KOPT-K1 (cell line): ENCODE results near the gene RND2.
"Not testable (repeated sequence)": the region's sequence is repeated elsewhere in the genome, so short reads cannot be mapped to it uniquely, and the experiment has no call there.

Experiments used
- H3K27ac ChIP-seq: fragments of 200-600 bp; sonication (generic); 2 replicates; pipeline ENCODE4 v1.5.1; 2016; ENCODE audit warnings: antibody characterized with exemption, mild to moderate bottlenecking, low read depth, low read length; ENCODE audit not compliant: poor library complexity, severe bottlenecking
- H3K36me3 ChIP-seq: fragments of 200-600 bp; sonication (generic); 2 replicates; pipeline ENCODE4 v1.5.1; 2017; ENCODE audit warnings: antibody characterized with exemption, mild to moderate bottlenecking, low read length, moderate library complexity; ENCODE audit not compliant: insufficient read depth
- H3K9me3 ChIP-seq: fragments of 200-600 bp; sonication (generic); 2 replicates; pipeline ENCODE4 v1.5.1; 2017; ENCODE audit warnings: antibody characterized with exemption, low read length, mild to moderate bottlenecking; ENCODE audit not compliant: insufficient read depth, poor library complexity, severe bottlenecking

The RND2 gene

GRCh38 chr17:43024407-43025289 lies at the start of gene RND2:
Gene RND2, plus strand, starts transcription at chr17:43025231. Its CDS starts 117 bp downstream, at chr17:43025348.
- no peaks in the 10 kb centered on the region for H3K9me3 ChIP-seq
- peak within 1 kb of the TSS; percentile 39 for H3K27ac ChIP-seq
- H3K36me3 ChIP-seq, result no peaks in the 10 kb centered on the region

DNA sequence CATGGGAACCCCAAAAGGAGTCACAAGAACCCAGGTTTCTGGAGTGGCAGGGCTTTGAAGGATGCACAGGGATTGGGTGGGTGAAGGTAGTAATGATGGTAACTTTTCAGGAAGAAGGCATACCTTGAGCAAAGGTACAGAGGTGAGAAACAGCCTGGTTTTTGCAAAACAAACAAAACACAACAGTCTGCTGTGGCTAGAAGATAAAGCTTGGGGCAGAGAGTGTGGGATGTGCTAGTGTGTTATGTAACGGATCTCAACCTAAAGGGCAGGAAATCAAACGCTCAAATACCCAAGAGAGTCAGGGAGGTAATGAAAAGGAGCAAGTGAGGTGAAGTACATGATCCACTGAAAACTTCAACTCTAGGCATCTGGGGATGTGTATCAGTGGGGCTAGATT lies 49.8 kb upstream of the RND2 start:
- no peaks in the 10 kb centered on the region for H3K36me3 ChIP-seq
- H3K27ac ChIP-seq, result no peak overlapping the region
- no peaks in the 10 kb centered on the region for H3K9me3 ChIP-seq

GRCh38 chr17:42975701-42976100 lies 49.3 kb upstream of the RND2 start:
- not testable (repeated sequence) for H3K9me3 ChIP-seq, H3K36me3 ChIP-seq, H3K27ac ChIP-seq

- no peaks in the 10 kb centered on the region for H3K9me3 ChIP-seq
- peak within 1 kb of the TSS; percentile 78 for H3K27ac ChIP-seq
Measured at GRCh38 chr17:42979511-42980273, 45.3 kb upstream of the RND2 start, which contains the start of gene PTGES3L. Gene PTGES3L, minus strand, starts transcription at chr17:42980080. Its CDS starts 27 bp downstream, at chr17:42980053.

DNA sequence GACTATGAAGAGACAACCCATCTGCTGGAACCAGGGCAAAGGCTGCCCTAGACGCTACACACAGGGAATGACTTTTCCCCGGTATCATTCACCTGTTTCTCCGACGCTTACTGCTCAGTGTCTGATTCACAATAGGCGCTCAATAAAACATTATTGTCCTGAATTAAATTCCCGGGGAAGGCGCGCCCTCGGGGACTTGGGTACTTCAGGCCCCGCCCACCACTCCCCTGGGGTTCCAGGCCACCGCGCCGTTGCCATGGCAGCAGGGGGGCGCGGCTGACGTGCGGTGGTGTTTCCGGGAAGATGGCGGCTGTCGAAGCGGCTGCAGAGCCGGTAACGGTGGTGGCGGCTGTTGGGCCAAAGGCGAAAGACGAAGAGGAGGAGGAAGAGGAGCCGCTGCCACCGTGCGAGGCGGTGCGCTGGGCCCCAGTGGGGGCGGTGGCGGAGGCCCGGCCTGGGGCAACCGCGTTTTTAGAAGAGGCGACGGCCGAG lies 44.7 kb upstream of the RND2 start, which contains the start of gene RUNDC1:
RUNDC1 (plus strand) TSS at position 292 of the 492 bp plus-strand sequence; CDS start at position 304, 12 bp downstream.
- H3K36me3 ChIP-seq, result peaks cover 33% of the 10 kb centered on the region
- H3K9me3 ChIP-seq, result no peaks in the 10 kb centered on the region
- peak within 1 kb of the TSS; percentile 78 for H3K27ac ChIP-seq

More at GRCh38 chr17:42979511-42980273, 45.3 kb upstream of the RND2 start, which contains the start of gene PTGES3L:
- peaks cover 26% of the 10 kb centered on the region for H3K36me3 ChIP-seq

DNA sequence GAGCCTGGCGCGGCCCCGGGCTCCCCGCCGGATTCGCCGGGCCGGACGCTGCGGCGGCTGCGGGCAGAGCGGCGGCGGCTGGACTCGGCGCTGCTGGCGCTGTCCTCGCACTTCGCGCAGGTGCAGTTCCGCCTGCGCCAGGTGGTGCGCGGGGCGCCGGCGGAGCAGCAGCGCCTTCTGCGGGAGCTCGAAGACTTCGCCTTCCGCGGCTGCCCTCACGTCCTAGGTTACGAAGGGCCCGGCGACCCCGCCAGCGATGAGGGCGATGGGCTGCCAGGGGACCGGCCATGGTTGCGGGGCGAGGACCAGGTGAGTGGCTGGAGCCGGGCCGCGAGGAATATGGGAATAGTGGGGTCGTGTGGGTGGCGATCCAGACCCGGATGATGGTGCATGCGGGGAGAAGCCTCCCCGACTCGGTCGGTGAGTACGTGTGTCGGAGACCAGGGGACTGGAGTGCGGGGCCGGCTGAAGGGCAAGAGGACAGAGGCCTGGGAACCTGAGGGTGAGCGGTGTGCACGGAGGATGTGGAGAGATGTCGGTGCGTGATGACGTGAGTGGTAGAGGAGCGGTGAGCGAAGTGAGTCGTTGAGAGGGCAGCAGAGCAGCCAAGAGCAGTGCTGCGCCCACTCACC lies 44.1 kb upstream of the RND2 start:
- H3K9me3 ChIP-seq, result no peaks in the 10 kb centered on the region
- peak overlapping the region; percentile 78 for H3K27ac ChIP-seq
- H3K36me3 ChIP-seq, result peaks cover 38% of the 10 kb centered on the region

DNA sequence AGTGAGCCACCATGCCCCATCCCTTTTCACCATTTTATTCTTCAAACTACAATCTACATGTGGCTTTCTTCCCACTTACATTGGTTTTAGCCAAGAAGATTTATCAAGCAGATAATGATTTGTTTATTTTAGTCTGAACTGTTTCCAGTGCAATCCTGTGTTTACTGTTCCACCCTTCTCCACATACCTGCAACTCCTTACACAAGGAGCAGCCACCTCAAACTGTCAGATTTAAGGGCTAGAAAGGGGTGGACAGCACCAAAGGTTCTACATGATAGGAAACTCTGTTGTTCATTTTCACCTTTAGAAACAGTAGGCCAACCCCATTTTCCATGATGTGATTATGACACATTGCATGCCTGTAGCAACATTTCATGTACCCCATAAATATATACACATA lies 42.8 kb upstream of the RND2 start:
- peaks cover 52% of the 10 kb centered on the region for H3K36me3 ChIP-seq
- H3K27ac ChIP-seq, result no peak overlapping the region

GRCh38 chr17:42985225-42985624 lies 39.8 kb upstream of the RND2 start:
- Histone ChIP-seq H3K27ac (no peak overlapping the region), H3K36me3 (peaks cover 82% of the 10 kb centered on the region), H3K9me3 (no peaks in the 10 kb centered on the region)

More for the DNA sequence above, 42.8 kb upstream of the RND2 start:
- no peaks in the 10 kb centered on the region for H3K9me3 ChIP-seq

- H3K27ac ChIP-seq, result no peak overlapping the region
- no peaks in the 10 kb centered on the region for H3K9me3 ChIP-seq
- peaks cover 100% of the 10 kb centered on the region for H3K36me3 ChIP-seq
Measured at GRCh38 chr17:42989141-42989540, 35.9 kb upstream of the RND2 start.

DNA sequence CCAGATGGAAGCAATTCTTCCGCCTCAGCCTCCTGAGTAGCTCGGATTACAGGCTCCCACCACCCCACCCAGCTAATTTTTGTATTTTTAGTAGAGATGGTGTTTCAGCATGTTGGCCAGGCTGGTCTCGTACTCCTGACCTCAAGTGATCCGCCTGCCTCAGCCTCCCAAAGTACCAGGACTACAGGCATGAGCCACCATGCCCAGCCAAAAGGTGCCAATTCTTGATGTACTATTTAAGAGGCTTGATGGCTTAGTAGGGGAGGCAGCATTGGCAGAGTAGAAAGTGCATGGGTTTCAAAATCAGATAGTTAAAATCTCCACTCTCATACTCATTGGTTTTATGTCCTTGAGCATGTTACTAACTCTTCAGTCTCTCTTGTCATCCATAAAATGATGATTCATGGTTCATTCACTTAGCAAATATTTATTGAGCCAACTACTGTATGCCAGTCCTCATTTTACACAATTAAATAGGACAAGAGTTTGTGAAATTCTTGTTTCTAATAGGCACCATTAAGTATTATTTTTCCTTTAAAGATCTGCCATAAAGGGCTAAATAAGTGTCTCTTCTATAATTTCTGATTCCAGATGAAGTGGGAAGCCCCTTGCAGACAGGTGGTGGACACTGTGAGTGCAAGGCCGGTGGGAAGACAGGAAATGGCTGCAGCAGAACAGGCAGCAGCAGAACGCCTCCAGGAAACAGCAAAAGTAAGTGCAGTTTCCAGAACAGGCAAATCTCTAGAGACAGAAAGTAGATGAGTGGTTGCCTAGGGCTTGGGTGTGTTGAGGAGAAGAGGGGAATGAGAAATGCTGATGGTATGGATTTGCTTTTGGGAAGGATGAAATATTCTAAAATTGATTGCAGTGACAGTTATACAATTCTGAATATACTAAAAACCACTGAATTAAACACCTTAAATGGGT lies 35.0 kb upstream of the RND2 start:
- Histone ChIP-seq H3K9me3 (no peaks in the 10 kb centered on the region), H3K27ac (no peak overlapping the region), H3K36me3 (peaks cover 100% of the 10 kb centered on the region)

- H3K9me3 ChIP-seq, result no peaks in the 10 kb centered on the region
- H3K27ac ChIP-seq, result no peak overlapping the region
- H3K36me3 ChIP-seq, result peaks cover 90% of the 10 kb centered on the region
Measured at GRCh38 chr17:42991471-42991870, 33.6 kb upstream of the RND2 start.

DNA sequence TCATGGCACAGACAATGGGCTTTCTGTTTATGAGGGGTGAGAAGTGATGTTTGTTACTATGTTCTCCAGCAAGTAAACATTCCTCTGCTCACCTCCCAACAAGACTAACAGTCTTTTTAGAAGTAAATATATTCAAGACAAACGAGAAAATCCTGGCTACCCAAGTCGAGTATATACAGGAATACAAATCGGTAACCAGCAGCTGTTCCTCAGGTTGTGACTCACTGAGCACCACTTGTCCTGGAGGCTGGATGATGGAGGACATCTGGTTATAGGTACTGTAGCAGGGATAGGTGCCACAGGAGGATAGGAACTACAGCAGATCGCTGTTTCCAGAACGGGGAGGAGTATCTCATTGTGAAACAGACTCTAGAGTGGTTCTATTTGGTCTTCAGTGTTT lies 32.2 kb upstream of the RND2 start:
- Histone ChIP-seq H3K27ac (no peak overlapping the region), H3K9me3 (no peaks in the 10 kb centered on the region), H3K36me3 (peaks cover 76% of the 10 kb centered on the region)

GRCh38 chr17:42993913-42994312 lies 31.1 kb upstream of the RND2 start:
- H3K27ac ChIP-seq, H3K9me3 ChIP-seq: not testable (repeated sequence)
- peaks cover 71% of the 10 kb centered on the region for H3K36me3 ChIP-seq
